ENCODE measurements around the gene MYL6. TPM values are rescaled to one million over a fixed set of nuclear protein-coding genes. Genes with fewer than 3 reads are reported as not detected.

Gene MYL6
- total and polyA plus RNA-seq, 2 donors (not counting 3 experiments of a cell fraction or from before 2014, with no cell fraction given): 2,543 to 8,470 TPM

DNA sequence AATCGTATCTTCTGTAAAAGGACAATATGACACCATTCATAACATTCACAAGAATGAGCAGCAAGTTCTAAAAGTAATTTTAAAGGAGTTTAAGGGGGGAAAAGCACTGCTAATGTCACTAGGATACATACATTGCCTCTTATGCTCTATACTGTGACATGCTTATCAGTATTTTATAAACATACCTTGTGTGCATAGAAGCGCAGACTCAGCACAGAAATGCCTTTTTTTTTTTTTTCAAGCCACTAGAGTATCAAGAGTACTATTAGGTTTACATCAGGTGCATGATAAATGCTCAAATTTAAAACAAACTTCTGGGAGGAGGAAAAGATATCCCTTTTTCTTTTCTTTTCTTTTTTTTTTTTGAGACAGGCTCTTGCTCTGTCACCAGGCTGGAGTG is 44.7 kb downstream of the MYL6 start:
- TF ChIP-seq FOS (IDR thresholded peaks at IDR 0.05; ENCODE audit: borderline replicate concordance, insufficient read depth, low read length) (no peak), JUN (IDR thresholded peaks at IDR 0.05; ENCODE audit: borderline replicate concordance, insufficient read depth, insufficient read length, low read depth) (no peak), POLR2AphosphoS5 (IDR thresholded peaks at IDR 0.05; ENCODE audit: insufficient read depth, low read depth, low read length) (no peak), MYC (IDR thresholded peaks at IDR 0.05; ENCODE audit: low read depth, low read length) (no peak), GATA2 (IDR thresholded peaks at IDR 0.05; ENCODE audit: insufficient read depth, insufficient read length, low read depth, low read length) (no peak), MAX (IDR thresholded peaks at IDR 0.05; ENCODE audit: insufficient read depth, insufficient read length) (no peak), EZH2 (IDR thresholded peaks at IDR 0.05; ENCODE audit: borderline replicate concordance, low read depth, low read length, severe bottlenecking) (no peak), POLR2A (IDR thresholded peaks at IDR 0.05; ENCODE audit: low read depth, low read length) (no peak), CTCF (IDR thresholded peaks at IDR 0.05; ENCODE audit: extremely low read depth in 1 of 2, insufficient read depth in 1 of 2, low read depth in 1 of 2, low read length in 2 of 2) (no peak)
- dilution Hi-C loops (cut with MboI; ENCODE audit: extremely low pct_ligation_motif_present, low sequenced_read_pairs) (no loop called here), intact Hi-C loops (cut with micrococcal nuclease) (no loop called here)
- no peaks in the 10 kb centered on the region for H3K79me2 ChIP-seq (ENCODE audit: control insufficient read depth, insufficient read depth, low read length)
- no peak overlapping the region for H3K27ac ChIP-seq (ENCODE audit: insufficient read depth, low read depth, low read length)
- POLR2A ChIA-PET: interaction anchor here (2.3 kb wide), 1 partner anchor 19 kb away, joined by 10 read pairs; the partner anchor contains the start of gene RNF41
- no peak overlapping the region for H3K4me2 ChIP-seq (ENCODE audit: insufficient read depth, low read length)
- no peak overlapping the region for H3K9ac ChIP-seq (replicated peaks; ENCODE audit: extremely low read depth, insufficient read depth, low read length)
- H4K20me1 ChIP-seq (replicated peaks; ENCODE audit: control insufficient read depth, extremely low read depth, insufficient read depth, low read length): no peaks in the 10 kb centered on the region
- DNase-seq (ENCODE audit: low read depth, low spot score): no peak
- BruUV-seq (replicated peaks): no TSS peak
- no peak overlapping the region for H3K4me3 ChIP-seq (replicated peaks in 1 of 3; ENCODE audit: insufficient read depth in 1 of 3, low read depth in 1 of 3, low read length in 3 of 3)
- no peaks in the 10 kb centered on the region for H3K9me1 ChIP-seq (replicated peaks; ENCODE audit: control insufficient read depth, extremely low read depth, insufficient read depth, low read length)
- H3K36me3 ChIP-seq (ENCODE audit: control insufficient read depth in 2 of 2, extremely low read depth in 1 of 2, insufficient read depth in 2 of 2, low read length in 2 of 2): peaks cover 9 to 25% of the 10 kb centered on the region in 2 experiments
- H3K27me3 ChIP-seq (ENCODE audit: control insufficient read depth in 2 of 2, insufficient read depth in 2 of 2, low read length in 2 of 2): no peaks in the 10 kb centered on the region
- CTCF ChIA-PET: interaction anchor here (0.8 to 8.5 kb wide), 5 partner anchors 10 to 55 kb away, joined by 3 to 54 read pairs (median 3); partner anchors contain the start of genes ANKRD52, RNF41 and SMARCC2
- no peak overlapping the region for H2AFZ ChIP-seq (ENCODE audit: low read depth, low read length)
- H3K9me3 ChIP-seq (replicated peaks; ENCODE audit: control insufficient read depth, insufficient read depth, low read length): no peaks in the 10 kb centered on the region
- peaks cover 31% of the 10 kb centered on the region for H3K4me1 ChIP-seq (ENCODE audit: control insufficient read depth, extremely low read depth, insufficient read depth, low read length)
- no peak for FAIRE-seq
